AG04450 (cell line): ENCODE data around the gene SCFD2. TPM values are rescaled to one million over a fixed set of nuclear protein-coding genes. Genes with fewer than 3 reads are reported as not detected.

Source experiments
- CTCF ChIA-PET: fragments of 300-600, 350-600 bp; formaldehyde crosslinking; extraction: SDS; loops from one replicate; lab custom pipeline; 2022; ENCODE audit warnings: antibody characterized with exemption, inconsistent platforms; lab: Charles Lee
- POLR2A ChIA-PET: fragments of 350-600 bp; formaldehyde crosslinking; extraction: SDS; loops from one replicate; lab custom pipeline; 2021; ENCODE audit warnings: antibody characterized with exemption, inconsistent platforms; lab: Yijun Ruan, JAX
- DNase-seq: peaks from one replicate; pipeline ENCODE4 v3.0.0-alpha.2; 2011; ENCODE audit warnings: low read depth, low spot score
- H3K27ac ChIP-seq: one replicate; pipeline ENCODE4 v1.5.1; 2012; ENCODE audit warnings: low read depth, low read length, control low read depth
- H3K27me3 ChIP-seq: one replicate; pipeline ENCODE4 v1.6.0; 2012; ENCODE audit warnings: low read length; ENCODE audit not compliant: control insufficient read depth, insufficient read depth
- H3K4me3 ChIP-seq: 2 replicates; pipeline ENCODE4 v1.5.1; 2011; ENCODE audit warnings: mild to moderate bottlenecking, low read depth, low read length, control low read depth
- H3K9me3 ChIP-seq: 2 replicates; pipeline ENCODE4 v1.5.1; 2012; ENCODE audit warnings: low read length; ENCODE audit not compliant: control insufficient read depth, insufficient read depth
- polyA plus RNA-seq: library from polyadenylated mRNA; depleted of rRNA; stranded (reverse); fragments of >200 nt; gene quantifications from 2 replicates; pipeline ENCODE4 v1.2.3, GENCODE V29; 2011
- TF ChIP-seq, protein P1 (sequence below): IDR thresholded peaks from 2 replicates; pipeline ENCODE4 v1.5.1; 2011; ENCODE audit warnings: low read depth, low read length, control low read depth, inconsistent platforms

The SCFD2 gene
- polyA plus RNA-seq, 1 experiment, result 16.4 TPM

DNA sequence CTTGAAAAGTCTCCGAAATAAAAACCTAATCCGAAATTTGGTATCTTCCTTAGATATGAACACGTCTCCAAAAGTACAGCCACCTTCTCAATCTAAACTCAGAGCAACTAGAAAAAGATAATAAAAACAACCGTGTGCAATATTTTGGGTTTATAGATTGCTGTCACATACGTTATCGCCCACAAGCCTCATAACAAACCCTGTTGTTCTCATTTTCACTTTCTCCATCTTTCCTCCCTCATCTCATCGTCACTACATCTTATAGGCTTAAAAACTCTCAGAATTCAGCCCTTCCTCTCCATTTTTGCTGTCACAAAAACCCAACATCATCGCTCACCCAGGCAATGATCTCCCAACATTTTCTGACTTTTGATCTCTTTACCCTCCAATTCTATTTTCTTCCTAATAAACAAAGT, 448 bp upstream of the SCFD2 start:
- DNase-seq, result no peak
- Histone ChIP-seq H3K4me3 (peak overlapping the region; percentile 77), H3K27me3 (no peaks in the 10 kb centered on the region), H3K9me3 (no peaks in the 10 kb centered on the region), H3K27ac (no peak overlapping the region)
- ChIA-PET POLR2A (no interaction called here), CTCF (interaction anchor here (0.8 kb wide), 1 partner anchor 868 kb away, joined by 3 read pairs; no protein-coding TSS in a partner anchor)
- TF ChIP-seq, protein P1, sequence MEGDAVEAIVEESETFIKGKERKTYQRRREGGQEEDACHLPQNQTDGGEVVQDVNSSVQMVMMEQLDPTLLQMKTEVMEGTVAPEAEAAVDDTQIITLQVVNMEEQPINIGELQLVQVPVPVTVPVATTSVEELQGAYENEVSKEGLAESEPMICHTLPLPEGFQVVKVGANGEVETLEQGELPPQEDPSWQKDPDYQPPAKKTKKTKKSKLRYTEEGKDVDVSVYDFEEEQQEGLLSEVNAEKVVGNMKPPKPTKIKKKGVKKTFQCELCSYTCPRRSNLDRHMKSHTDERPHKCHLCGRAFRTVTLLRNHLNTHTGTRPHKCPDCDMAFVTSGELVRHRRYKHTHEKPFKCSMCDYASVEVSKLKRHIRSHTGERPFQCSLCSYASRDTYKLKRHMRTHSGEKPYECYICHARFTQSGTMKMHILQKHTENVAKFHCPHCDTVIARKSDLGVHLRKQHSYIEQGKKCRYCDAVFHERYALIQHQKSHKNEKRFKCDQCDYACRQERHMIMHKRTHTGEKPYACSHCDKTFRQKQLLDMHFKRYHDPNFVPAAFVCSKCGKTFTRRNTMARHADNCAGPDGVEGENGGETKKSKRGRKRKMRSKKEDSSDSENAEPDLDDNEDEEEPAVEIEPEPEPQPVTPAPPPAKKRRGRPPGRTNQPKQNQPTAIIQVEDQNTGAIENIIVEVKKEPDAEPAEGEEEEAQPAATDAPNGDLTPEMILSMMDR, result no peak

- H3K27me3 ChIP-seq, result no peaks in the 10 kb centered on the region
- ChIA-PET CTCF (no interaction called here), POLR2A (no interaction called here)
- no peak for DNase-seq
- peak overlapping the region; percentile 77 for H3K4me3 ChIP-seq
- no peaks in the 10 kb centered on the region for H3K9me3 ChIP-seq
- TF ChIP-seq, protein P1, result no peak
- H3K27ac ChIP-seq, result no peak overlapping the region
Observed at GRCh38 chr4:53365121-53365485, 758 bp downstream of the SCFD2 start.

DNA sequence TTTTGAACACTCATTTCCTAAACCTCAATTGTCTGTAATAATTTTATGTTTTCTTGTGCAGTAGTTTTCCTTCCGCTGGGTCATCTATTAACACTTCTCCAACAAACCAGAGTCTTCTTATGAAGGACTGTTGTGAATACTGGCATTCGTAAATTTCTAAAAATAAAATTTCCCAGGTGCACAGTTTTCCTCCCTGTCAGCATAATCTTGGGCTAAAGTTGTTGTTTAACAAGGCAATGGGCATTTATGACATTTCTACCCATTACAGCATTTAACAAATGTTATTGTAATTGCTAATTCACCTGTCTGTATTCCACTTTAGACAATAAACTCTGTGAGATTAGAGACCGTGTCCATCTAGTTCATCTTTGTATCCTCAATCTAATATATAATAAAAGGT, 1.2 kb downstream of the SCFD2 start:
- CTCF ChIA-PET, result no interaction called here
- Histone ChIP-seq H3K4me3 (peak overlapping the region; percentile 77), H3K9me3 (no peaks in the 10 kb centered on the region), H3K27ac (no peak overlapping the region), H3K27me3 (no peaks in the 10 kb centered on the region)
- DNase-seq, result no peak
- TF ChIP-seq, protein P1, result no peak
- POLR2A ChIA-PET, result no interaction called here

DNA sequence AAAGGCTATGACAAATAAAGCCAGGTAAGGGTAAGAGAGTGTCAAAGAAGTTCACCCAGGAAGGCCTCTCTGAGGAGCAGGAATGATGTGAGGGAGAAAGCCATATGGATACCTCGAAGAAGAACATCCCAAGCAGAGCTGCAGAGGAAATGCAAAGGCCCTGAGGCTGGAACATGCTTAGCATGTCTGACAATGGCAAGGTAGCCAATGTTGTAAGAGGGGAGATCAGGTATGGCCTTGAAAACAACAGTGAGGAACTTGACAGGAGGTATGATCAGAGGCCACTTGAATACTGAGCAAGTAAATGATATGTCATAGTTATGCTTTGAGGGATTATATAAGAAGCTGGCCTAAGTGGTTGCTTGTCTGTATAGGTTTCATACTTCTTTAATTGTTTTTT, 3.8 kb downstream of the SCFD2 start:
- ChIA-PET CTCF (no interaction called here), POLR2A (no interaction called here)
- H3K4me3 ChIP-seq, result no peak overlapping the region
- H3K27ac ChIP-seq, result no peak overlapping the region
- DNase-seq, result no peak
- TF ChIP-seq, protein P1, result no peak
- H3K9me3 ChIP-seq, result no peaks in the 10 kb centered on the region
- no peaks in the 10 kb centered on the region for H3K27me3 ChIP-seq

DNA sequence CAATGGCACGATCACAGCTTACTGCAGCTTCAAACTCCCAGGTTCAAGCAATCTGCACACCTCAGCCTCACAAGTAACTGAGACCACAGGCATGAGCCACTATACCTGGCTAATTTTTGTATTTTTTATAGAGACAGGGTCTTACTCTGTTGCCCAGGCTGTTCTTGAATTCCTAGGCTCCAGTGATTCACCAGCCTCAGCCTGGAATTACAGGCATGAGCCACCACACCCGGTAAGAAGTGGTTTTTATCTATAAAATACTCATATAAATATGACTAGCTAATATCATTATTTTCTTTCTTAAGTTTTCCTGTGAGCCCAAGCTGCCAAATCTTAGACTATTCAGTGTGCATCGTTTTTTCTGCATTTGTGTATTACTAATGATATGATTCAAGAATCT, 4.4 kb downstream of the SCFD2 start:
- CTCF ChIA-PET, result no interaction called here
- Histone ChIP-seq H3K27ac (no peak overlapping the region), H3K4me3 (no peak overlapping the region), H3K27me3 (no peaks in the 10 kb centered on the region), H3K9me3 (no peaks in the 10 kb centered on the region)
- TF ChIP-seq, protein P1, result no peak
- POLR2A ChIA-PET, result no interaction called here
- no peak for DNase-seq
